ENCODE results near the gene ESYT3.

- TF ChIP-seq CTCF (IDR thresholded peaks at IDR 0.05) (no peak), POLR2A (IDR thresholded peaks at IDR 0.05) (no peak)
Observed at GRCh38 chr3:138473391-138473790, 39.0 kb downstream of the ESYT3 start.
